B cell (primary cell): ENCODE data around the gene SLC25A20.

Source experiments
- CTCF ChIP-seq: fragments of 200-600 bp; IDR thresholded peaks from one replicate; pipeline ENCODE4 v1.8.0; 2022; ENCODE audit warnings: antibody characterized with exemption, mild to moderate bottlenecking
- EZH2 ChIP-seq: IDR thresholded peaks from 2 replicates; pipeline ENCODE4 v1.6.1; 2012; ENCODE audit warnings: borderline replicate concordance, low read depth, mild to moderate bottlenecking, moderate library complexity, low read length; ENCODE audit not compliant: insufficient read depth, poor library complexity, severe bottlenecking

GRCh38 chr3:48826451-48826850 is 72.2 kb downstream of the SLC25A20 start:
- TF ChIP-seq CTCF (no peak), EZH2 (no peak)
